T-cell (primary cell): ENCODE data around the gene DCT. TPM values are rescaled to one million over a fixed set of nuclear protein-coding genes. Genes with fewer than 3 reads are reported as not detected.

Experiments
- ATAC-seq, 4 experiments: fragments of 200-7000 bp in 3 of 4; fragments of 150-1000 bp in 1 of 4; cut with Tn5 transposase; replicated peaks in 1 of 4; 1 replicate in 3 of 4; 2 replicates in 1 of 4; pipeline ENCODE4 v1.10.0; 2021; ENCODE audit warnings: moderate library complexity in 3 of 4, mild to moderate bottlenecking in 2 of 4, moderate number of reproducible peaks in 1 of 4
- CTCF ChIA-PET, 2 donors: fragments of 300-600 bp; sonication (Branson Sonifier 250); formaldehyde crosslinking; loops; one replicate each; lab custom pipeline; 2022; ENCODE audit warnings: antibody characterized with exemption in 2 of 2; lab: Charles Lee
- POLR2A ChIA-PET, 2 donors: fragments of 300-600 bp; sonication (Branson Sonifier 250); formaldehyde crosslinking; loops; one replicate each; lab custom pipeline; 2022; ENCODE audit warnings: antibody characterized with exemption in 2 of 2; lab: Charles Lee
- DNase-seq, 35 experiments: peaks; one replicate each; pipeline versions ENCODE4 v3.0.0 to v3.0.0-alpha.2; 2013 to 2023
- H3K27ac ChIP-seq: one replicate; pipeline ENCODE4 v1.5.1; 2013; ENCODE audit warnings: low read length
- H3K27me3 ChIP-seq, 2 experiments: replicated peaks in 1 of 2; 1 replicate in 1 of 2; 2 replicates in 1 of 2; pipeline versions ENCODE4 v1.6.1 to v1.7.0; 2013; ENCODE audit warnings: low read length in 1 of 2, mixed read lengths in 1 of 2; ENCODE audit not compliant: control insufficient read depth in 2 of 2, insufficient read depth in 2 of 2; ENCODE audit errors: extremely low read depth in 1 of 2
- H3K36me3 ChIP-seq, 2 donors: 1 replicate in 1 of 2; 2 replicates in 1 of 2; pipeline versions ENCODE4 v1.6.1 to v1.7.0; 2013; ENCODE audit warnings: low read length in 1 of 2; ENCODE audit not compliant: control insufficient read depth in 2 of 2, insufficient read depth in 1 of 2; ENCODE audit errors: extremely low read depth in 1 of 2
- H3K4me1 ChIP-seq, 2 experiments: 1 replicate in 1 of 2; 2 replicates in 1 of 2; pipeline versions ENCODE4 v1.6.1 to v1.7.0; 2013; ENCODE audit warnings: low read length in 2 of 2, mixed read lengths in 1 of 2; ENCODE audit not compliant: insufficient read depth in 2 of 2, control insufficient read depth in 1 of 2; ENCODE audit errors: extremely low read depth in 1 of 2
- H3K4me3 ChIP-seq, 2 donors: 1 replicate in 1 of 2; 2 replicates in 1 of 2; pipeline versions ENCODE4 v1.5.1 to v1.7.0; 2013; ENCODE audit warnings: mild to moderate bottlenecking in 2 of 2, low read length in 1 of 2, moderate library complexity in 1 of 2; ENCODE audit not compliant: control insufficient read depth in 1 of 2; ENCODE audit errors: extremely low read depth in 1 of 2
- H3K9me3 ChIP-seq: 2 replicates; pipeline ENCODE4 v1.7.0; 2013
- H3K27ac Mint-ChIP-seq, 2 donors: one replicate each; pipeline ENCODE4 v1.8.0; 2020 to 2021; ENCODE audit warnings: mild to moderate bottlenecking in 2 of 2, mixed read lengths in 2 of 2
- H3K27me3 Mint-ChIP-seq, 2 donors: one replicate each; pipeline ENCODE4 v1.8.0; 2021 to 2022; ENCODE audit warnings: mixed read lengths in 2 of 2
- H3K36me3 Mint-ChIP-seq: one replicate; pipeline ENCODE4 v1.8.0; 2021; ENCODE audit warnings: mixed read lengths
- H3K4me1 Mint-ChIP-seq, 3 donors: one replicate each; pipeline ENCODE4 v1.8.0; 2020 to 2022; ENCODE audit warnings: mixed read lengths in 3 of 3, mild to moderate bottlenecking in 1 of 3
- H3K4me3 Mint-ChIP-seq, 3 donors: one replicate each; pipeline ENCODE4 v1.8.0; 2020 to 2022; ENCODE audit warnings: mild to moderate bottlenecking in 3 of 3, mixed read lengths in 3 of 3, moderate library complexity in 3 of 3
- H3K9me3 Mint-ChIP-seq, 3 donors: one replicate each; pipeline ENCODE4 v1.8.0; 2020 to 2022; ENCODE audit warnings: mixed read lengths in 3 of 3
- WGBS: methylation state at CpG from one replicate; pipeline ENCODE4 v1.1.5; 2013; ENCODE audit warnings: missing lambda C conversion rate; ENCODE audit not compliant: insufficient coverage; 5-methylcytosine and 5-hydroxymethylcytosine counted together
- total RNA-seq, 35 experiments: library from RNA in 6 of 35; stranded (reverse) in 6 of 35; fragments of 120-200 nt in 1 of 35; gene quantifications; one replicate each; pipeline versions ENCODE4 v1.2.1 to v1.2.4 and lab custom pipeline; 2013 to 2026

DCT gene
- total RNA-seq, 5 donors from 2014 or later (not counting 1 experiment from before 2014, with no cell fraction given), result 0.19 to 0.79 (median 0.43) TPM

GRCh38 chr13:94389604-94390351, 89.7 kb downstream of the DCT start:
- no peak overlapping the region for H3K4me3 ChIP-seq
- POLR2A ChIA-PET, result no interaction called here
- peaks cover 0 to 12% (median 2%) of the 10 kb centered on the region in 3 donors for H3K4me1 Mint-ChIP-seq

GRCh38 chr13:94387047-94387446, 92.4 kb downstream of the DCT start:
- ChIA-PET POLR2A (interaction anchor here in 1 of 2 donors (0.6 kb wide), 1 partner anchor 25 kb away, joined by 3 read pairs; no protein-coding TSS in a partner anchor), CTCF (no interaction called here)
- H3K4me3 Mint-ChIP-seq, result no peak overlapping the region

More at GRCh38 chr13:94389604-94390351, 89.7 kb downstream of the DCT start:
- Mint-ChIP-seq H3K9me3 (no peaks in the 10 kb centered on the region), H3K4me3 (no peak overlapping the region), H3K27ac (no peak overlapping the region), H3K27me3 (peaks cover 0 to 14% of the 10 kb centered on the region in 2 donors), H3K36me3 (no peaks in the 10 kb centered on the region)
- Histone ChIP-seq H3K27me3 (no peaks in the 10 kb centered on the region), H3K4me1 (no peaks in the 10 kb centered on the region), H3K36me3 (no peaks in the 10 kb centered on the region), H3K27ac (no peak overlapping the region), H3K9me3 (no peaks in the 10 kb centered on the region)
- ATAC-seq, result no peak
- no peak for DNase-seq
- CTCF ChIA-PET, result no interaction called here
- 90% methylated on average over 2 of the region's 7 CpGs for WGBS

More at GRCh38 chr13:94387047-94387446, 92.4 kb downstream of the DCT start:
- Mint-ChIP-seq H3K27me3 (peaks cover 3 to 9% of the 10 kb centered on the region in 2 donors), H3K9me3 (no peaks in the 10 kb centered on the region), H3K36me3 (no peaks in the 10 kb centered on the region), H3K27ac (no peak overlapping the region), H3K4me1 (peaks cover 0 to 12% (median 2%) of the 10 kb centered on the region in 3 donors)
- Histone ChIP-seq H3K4me1 (no peaks in the 10 kb centered on the region), H3K27me3 (no peaks in the 10 kb centered on the region), H3K36me3 (no peaks in the 10 kb centered on the region), H3K27ac (no peak overlapping the region), H3K9me3 (no peaks in the 10 kb centered on the region), H3K4me3 (no peak overlapping the region)
- DNase-seq (no peak), ATAC-seq (peak in 1 of 4 experiments; percentile 13)

Other genes with a start within 250 kb of the DCT start
- 10 to 100 TPM in 3 of 5 donors, 1 to 10 TPM in 2; 5.6 to 16.4 (median 12.9) TPM for gene TGDS, start 116.5 kb upstream of the DCT start, total RNA-seq
- gene GPR180, start 122.2 kb upstream of the DCT start, total RNA-seq, result 1 to 10 TPM; 2.0 to 4.0 (median 3.4) TPM
- not detected for gene SOX21, start 232.9 kb upstream of the DCT start, total RNA-seq